DMS153 treated with DMSO at 0.1 percent for 48 hours (cell line): Measurements from ENCODE around the gene CCNI2.

ENCODE experiments used
- DNase-seq: peaks from one replicate; lab custom pipeline; 2025; ENCODE audit not compliant: unreplicated experiment; lab: John Stamatoyannopoulos, UW

Gene CCNI2

DNA sequence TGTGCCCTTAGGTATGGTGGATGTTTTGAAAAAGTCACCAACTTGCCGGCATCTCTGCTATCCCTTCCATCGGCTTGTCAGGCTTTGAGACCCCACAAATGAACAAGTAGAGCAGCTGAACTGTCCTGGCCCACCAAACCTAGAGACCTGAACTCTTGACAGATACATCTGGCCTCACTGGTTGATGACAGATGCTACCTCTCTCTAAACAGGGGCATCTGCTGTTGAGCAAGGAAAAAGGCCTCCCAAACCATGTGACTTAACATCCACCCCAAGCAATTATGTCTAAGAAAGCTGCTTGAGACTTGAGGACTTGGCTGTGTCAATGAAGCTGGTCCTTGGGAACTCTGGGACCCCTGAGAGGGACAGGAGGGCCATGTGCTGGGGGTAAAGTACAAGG is 2.3 kb downstream of the CCNI2 start:
- no peak for DNase-seq

DNA sequence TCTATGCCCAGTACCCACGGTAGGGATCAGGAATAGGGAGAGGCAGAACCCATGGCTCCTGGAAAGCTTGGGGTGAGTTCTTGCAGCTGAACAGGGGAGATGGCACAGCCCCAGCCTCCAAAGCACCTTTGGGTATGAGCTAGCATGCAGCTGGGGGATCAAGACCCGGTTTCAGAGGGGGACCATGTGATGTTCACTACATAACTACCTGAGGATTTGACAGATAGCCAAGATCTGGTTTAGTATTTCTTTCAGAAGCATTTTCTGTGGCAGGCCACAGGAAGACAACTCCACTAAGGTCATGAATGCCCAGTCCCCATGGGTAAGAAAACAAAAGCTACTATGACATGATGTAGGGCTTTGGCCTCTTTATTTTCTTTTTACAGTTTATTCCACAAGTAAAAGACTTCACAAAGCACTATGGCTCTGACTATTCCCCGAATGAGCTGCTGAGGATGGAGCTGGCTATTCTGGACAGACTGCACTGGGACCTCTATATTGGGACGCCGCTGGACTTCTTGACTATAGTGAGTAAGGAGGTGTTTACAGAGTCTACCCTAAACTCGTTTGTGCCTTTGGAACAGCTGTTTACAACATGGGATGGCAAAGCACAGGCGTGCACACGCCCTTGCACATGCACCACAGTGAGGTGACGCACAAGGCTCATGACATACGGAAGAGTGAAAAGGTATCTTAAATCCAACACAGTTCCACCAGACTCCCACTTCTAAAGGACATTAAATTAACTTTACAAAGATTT is 3.4 kb downstream of the CCNI2 start:
- DNase-seq, result no peak

DNA sequence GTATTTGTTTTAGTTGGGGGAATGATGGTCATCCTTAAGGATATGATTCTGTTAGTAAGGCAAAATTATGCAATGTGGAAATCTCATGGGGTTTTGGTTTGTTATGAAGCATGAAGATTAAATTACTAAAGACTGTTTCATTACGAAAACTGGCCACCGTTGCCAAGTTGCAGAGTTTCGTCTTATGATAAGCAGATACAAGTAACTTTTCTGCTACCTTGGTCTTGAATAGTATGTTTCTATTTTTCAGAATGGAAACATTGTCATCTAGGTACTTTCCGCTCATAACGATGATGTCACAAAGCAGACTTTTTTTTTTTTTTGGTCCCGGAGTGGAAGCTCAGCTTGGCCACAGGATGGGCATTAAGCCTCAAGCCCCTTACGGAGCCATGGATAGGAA is 4.2 kb downstream of the CCNI2 start:
- DNase-seq, result no peak

DNA sequence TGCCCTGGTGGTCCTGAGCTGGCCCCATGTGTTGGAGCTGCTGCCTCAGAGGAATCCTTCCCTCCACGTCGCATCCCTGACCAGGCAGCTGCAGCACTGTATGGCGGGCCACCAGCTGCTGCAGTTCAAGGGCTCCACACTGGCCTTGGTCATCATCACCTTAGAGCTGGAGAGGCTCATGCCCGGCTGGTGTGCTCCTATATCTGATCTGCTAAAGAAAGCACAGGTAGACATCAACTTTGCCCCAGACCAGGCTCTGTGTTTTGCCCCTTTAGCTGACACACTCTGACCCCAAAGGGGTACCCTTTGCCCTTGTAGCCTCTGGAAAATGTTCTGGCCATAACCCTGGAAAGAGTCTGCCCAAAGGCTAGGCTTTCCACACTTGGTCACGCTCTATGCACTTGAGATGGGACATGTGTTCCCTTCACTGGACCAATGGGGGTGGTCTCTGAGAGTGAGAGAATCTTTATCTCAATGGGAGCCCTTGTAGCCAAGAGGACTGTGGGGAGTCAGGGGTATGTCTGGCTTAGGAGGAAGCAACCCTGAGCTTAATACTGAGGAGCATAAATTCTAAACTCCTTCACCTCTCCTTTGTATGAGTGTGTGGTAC is 4.8 kb downstream of the CCNI2 start:
- no peak for DNase-seq

DNA sequence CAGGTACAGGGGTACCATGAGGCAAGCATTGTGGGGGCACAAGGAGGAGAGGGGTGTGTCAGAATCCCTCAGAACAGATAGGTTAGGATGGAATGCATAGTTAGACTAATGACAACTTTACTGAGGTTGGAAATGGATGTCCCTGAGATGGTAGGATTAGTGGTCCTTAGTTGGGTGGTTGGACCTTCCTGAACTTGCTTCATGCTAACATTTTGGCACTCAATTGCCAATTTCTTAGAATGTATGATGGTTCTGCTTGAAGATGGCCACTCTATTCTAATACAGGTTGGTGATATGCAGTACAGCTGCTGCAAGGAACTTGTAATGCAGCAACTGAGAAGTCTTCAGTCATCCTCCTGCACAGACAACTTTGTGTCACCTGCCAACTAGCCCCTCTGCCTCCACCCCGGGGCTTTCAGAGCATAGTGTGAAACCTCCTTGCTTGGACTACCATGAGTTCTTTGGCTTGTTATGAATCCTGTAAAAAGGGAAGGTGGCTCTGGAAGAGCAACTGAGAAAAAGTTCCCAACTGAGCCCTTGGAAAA is 5.4 kb downstream of the CCNI2 start:
- DNase-seq, result no peak

DNA sequence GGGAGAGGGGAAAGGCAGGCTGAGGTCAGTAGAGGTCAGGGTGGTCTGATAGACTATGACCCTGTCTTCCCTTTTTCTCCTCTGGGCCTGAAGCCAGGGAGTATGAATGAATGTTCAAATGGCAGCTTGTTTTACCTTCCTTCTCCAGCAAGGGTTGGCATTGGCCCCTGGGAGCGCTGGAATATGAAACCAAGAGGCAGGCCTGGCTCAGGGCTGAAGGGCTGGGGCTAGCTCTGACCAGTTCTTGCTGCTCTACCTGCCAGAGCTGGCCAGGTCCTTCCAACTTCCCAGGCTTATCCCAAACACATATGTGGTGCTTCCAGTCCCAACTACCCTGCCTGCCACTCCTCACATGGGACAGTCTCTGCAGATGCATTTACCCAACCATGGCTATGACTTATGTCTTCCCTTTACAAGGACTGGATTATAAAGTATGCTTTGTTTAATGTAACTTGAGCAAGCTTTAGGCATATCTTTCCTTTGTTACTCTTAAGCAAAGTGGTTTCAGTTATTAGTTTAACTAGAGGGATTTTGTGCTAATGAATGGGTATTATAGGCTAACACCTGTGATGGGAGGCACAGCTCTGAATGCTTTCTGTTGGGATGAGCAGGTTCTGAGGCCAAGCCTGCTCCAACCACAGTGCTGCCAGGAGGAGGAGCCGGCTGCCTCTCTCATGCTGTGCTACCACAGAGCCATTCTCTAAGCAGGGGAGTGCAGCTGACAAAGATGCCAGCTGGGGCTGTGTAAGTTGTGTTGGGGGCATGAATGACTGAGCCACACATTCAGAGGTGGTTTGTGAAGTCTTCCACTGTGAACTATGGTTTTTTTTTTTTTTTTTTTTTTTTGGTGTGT is 6.1 kb downstream of the CCNI2 start:
- no peak for DNase-seq

DNA sequence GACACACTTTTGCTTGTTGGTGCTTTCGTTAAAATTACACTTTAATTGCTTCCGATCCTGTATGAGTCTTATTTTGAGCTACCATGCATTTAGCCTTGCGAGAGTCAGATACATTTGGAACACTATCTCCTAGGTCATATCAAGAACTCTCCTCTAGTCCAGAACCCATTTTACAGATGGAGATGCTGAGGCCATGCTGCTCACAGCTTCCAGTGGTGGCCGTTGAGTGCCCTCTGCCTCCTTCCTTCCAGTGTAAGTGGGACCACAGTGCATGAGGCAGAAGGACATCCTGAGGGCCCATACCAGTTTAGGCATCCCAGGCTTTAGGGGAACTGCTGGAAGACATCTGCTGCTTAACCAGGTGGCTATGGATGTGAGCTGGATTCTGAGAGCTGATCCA is 6.9 kb downstream of the CCNI2 start:
- no peak for DNase-seq

DNA sequence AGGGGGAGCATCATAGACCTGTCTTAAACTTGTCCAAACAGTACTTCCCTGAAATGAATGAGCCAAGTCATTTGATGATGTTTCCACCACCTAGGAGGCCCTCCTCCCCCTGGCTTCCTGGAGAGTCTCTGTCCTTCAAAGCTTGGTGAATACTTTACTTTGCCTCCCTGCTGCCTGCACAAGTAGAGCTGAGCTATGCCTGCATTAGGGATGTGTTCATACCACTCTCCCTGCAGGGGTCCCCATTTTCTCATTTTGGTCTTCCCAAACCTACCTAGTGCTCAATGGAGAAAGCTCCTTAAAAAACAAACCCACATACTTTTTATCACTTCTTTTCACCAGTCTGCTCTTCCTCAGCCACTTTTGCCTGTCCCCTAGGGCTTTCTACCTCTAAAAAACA is 7.7 kb downstream of the CCNI2 start:
- DNase-seq, result no peak

DNA sequence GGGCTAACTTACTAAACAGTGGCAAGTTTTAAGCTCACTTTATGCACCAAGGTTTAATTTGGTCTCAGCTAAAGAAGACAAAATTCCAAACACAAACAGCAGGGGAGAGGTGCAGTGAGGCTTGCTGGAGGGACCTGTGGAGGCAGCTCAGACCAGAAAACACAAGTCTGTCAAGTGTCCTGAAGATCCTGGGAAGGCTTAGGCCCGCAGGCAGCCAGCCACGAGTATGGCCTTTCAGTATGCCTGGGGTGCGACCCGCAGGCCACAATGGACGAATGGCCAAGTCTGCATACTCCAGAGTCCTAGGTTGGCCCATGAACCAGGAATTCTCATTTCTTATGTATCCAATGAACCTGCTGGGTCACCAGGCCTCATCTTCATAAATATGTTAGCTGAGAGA is 9.3 kb downstream of the CCNI2 start:
- no peak for DNase-seq

DNA sequence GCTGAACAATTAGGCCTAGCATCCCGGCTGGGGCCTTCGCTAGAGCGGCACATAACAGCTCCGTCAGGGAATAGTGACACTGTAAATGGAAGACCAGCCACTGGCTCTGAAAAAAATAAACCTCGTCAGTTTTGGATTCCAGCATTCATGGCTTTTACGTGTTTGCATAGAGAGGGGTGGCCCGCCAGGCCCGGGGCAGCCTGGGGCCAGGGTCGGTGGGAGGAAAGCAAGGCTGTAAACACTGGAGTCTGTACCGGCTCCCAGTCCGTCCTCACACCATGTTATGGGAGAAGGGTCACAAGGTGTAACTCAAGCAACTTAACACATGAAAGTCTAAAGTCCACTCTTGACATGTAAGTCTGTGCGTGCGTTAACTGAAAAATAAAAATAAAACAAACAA is 11.2 kb downstream of the CCNI2 start:
- no peak for DNase-seq

DNA sequence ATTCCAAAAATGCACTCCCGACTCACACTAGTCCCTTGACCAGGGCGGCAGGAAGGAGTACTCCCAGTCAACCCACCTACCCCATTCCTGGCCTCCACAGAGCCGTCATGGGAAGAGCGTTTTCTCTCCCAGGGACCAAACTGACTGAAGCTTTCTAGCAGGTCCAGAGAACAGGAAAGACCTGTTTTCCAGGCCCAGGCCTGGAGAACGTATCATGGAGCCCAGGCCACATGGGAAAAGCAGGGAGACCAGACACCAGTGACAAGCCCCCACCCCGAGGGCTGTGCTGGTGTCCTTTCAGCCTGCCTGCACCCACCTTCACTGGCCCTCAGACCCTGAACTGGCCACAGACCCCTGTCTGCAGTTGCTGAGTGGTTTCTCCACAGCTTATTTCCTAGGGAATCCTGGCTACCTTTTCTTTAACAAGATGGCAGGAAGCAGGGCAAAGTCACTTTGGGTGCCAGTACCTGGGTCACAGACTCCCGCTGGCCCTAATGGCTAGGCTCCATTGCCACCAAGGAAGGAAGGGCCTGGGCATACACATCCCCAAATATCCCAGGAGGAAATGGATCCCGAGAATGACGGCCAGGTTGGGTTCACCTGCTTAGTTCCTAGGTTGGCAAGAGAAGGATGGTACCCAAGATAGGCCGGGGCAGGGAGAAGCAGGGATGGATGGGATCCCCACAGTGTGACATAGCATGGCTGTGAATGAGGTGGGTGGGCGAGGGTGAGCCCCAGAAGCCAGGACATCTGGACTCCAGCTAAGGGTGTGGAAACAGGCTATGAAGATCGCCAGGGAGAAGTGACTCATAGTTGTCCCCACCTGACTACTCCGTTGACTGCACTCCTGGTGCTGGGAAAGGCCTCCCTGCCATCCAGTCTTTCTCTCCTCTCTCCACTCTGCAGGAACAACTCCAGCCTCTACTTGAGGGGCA is 12.2 kb downstream of the CCNI2 start:
- DNase-seq, result no peak

DNA sequence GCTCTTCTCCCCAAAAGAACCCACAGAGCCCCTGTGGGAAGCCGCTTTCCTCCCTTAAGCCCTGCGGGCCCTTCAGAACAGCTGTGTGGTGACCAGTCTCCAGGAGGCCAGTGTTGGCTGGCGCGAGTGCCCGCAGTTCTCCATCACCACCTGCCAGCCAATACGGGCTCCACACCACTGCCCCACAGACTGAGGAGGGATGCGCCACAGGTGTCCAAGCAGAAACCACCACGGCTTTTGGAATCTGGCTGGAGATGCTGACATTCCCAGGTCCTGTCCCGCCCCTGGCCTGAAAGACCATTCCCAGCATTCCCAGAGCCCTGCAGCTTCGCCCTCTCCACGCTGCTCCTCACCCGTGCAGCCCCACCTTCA is 12.8 kb downstream of the CCNI2 start:
- DNase-seq, result no peak

DNA sequence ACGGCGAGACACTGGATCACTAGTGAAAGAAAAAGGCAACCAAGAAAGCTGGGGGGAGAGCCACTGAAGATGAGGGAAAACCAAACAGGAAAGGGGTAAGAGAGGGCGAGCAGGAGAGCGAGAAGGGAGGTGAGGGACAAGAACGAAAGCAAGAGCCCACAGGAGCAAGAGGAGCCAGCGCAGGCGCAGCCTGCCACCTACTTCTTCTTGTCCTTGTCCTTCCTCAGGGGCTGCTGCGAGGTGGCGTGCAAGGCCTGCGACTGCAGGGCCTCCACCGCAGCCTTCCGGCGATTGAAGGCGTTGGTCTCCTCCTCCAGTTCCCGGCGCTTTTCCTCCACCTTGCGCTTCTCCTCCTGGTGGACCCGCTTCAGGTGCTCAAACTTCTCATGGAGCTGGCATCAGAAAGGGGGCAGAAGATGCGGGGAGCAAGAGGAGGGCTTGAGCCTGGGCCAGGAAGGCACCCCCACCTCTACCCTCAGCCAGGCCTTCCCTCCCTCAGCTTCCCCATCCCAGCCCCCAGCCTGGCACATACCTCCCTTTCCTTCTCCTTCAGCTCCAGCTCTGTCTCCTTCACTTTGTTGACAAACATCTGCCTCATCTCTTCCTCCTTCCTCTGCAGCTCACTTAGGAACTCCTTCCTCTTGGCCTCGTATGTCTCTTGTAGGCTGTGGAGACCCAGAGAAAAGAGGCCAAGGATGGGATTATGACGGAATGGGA is 13.5 kb downstream of the CCNI2 start:
- DNase-seq, result no peak

DNA sequence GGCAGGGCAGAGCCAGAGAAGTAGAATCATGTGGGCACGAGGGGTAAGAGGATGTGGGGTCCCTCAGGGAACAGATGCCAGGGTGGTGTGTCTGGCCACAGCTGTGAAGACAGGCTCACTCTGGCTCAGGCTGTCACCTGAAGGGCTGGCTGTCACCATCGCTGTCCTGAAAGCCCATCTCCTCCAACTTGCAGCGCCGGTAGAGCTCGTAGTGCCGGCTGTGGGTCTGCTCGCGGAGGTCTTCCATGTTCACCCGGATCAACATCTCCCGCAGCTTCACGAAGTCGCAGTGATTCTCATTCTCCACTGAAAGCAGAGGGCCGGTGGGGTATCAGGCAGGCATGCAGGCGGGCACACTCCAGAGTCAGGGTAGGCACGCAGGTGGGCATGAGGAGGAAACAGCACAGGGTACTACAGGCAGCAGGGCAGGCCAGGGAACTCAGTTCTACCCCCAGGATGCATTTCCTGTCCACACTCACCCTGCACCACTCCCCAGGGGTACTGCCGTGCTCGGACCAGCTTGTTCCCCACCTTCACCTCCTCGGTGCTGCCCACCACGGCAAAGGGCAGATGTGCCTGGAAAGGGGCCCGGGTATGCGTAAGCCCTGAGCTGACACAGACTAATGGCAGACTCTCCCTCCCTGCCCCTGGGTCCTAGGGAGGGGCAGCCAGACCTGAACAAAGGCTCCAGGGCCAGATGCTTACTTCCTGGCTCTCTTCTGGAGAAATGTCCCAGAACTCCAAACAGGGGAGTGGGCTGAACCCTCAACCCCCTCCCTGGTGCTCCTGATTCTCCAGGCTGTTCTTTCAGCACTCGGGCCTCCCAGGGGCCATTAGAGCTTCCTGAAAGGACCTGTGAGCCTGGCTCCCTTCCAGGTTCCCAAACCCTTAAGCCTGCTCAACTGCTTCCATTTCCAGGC is 14.4 kb downstream of the CCNI2 start:
- no peak for DNase-seq

DNA sequence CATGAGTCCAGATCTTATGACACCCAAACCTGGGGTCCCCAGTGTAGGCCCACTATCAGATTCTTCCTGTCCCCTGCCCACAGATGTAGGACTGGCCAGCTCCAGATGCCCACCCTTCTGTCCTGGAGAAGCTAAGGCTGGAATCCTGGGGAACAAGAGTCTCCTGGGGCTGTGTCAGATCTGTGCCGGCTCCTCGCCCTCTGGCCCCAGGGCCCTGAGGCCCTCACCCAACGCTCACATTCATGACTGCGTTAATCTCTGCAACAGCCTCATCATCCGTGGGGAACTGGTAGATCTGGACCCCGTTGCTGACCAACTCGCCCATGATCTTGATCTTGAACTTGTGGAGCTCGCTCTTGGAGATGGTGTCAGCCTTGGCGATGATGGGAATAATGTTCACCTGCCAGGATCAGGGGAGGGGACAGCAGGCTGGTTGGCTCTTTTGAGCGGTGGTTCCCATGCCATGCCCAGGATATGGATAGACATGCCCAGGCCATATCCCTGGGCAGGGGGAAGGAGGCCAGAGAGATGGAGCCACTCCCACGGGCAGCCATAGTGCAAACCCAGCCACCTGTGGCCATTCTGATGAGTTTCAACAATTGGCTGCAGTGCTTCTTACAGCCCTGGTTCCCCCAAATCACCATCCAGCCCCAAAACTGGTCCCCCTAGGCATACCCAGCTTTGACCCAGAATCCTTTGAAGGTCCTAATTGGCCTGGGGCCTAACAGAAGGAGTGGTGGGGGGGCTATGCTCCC is 15.2 kb downstream of the CCNI2 start:
- DNase-seq, result no peak

DNA sequence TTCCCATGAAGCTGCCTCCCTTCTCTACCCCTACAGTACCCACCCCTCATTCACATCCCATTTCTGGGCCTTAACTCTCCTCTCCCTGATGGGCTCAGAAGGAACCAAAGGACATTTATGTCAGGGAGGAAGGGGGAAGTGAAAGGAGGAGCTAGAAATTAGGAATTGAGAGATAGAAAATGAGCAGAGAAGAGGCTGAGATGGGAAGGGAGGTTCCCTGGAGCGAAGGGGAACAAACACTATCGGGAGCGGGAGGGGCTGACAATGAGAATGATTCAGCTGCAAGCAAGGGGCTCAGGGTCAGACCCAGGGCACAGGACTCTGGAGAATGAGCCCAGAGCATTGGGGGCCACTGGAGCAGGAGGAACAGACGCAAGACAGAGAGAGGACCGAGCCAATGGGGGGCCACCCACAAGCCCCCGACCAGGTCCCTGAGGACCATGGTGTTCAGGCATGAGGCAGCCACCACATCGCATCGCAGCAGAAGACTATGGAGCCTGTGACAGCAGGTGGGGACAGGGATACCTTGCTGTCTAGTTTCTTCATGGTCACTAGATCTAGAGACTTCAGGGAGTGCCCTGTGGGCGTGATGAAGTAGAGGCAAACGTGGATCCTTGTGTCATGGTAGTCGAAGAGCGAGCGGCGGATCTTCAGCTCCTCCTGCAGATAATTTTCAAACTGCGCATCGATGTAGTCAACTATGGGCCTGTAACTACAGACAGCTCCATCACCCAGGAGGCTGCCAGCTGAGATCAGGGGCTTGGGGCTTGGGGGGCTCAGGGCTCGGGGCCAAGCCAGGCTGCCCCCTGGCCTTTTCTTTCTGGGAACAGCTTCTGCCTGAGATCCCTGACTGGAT is 16.2 kb downstream of the CCNI2 start:
- DNase-seq, result no peak

DNA sequence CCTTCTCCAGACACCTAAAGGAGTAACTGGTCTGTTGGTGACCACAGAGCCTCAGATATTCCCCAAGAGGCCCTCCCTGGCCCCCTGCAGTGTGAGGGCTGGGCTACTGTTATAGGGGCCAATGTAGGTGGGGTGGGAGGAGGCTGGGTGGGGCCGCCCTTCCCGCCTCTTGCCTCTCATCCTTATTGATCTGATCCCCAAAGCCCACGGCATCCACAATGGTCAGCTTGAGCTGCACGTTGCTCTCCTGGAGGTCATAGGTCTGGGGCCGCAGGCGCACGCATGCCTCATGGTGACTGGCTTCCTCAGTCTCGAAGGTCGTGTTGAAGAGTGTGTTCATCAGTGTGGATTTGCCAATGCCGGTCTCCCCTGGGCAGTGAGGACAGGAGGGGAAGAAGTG is 16.8 kb downstream of the CCNI2 start:
- DNase-seq, result no peak
